Activated T-helper 2 cell treated with anti-CD3 and anti-CD28 coated beads, Interferon-gamma antibody, Interleukin-2, Interleukin-4, amounts not matched to agents 10 μg/mL and 5 μg/mL and 100 μg/mL, durations not matched to agents 14 hours and 24 hours and 36 hours (primary cell): ENCODE data around the gene APPL2. TPM values are rescaled to one million over a fixed set of nuclear protein-coding genes. Genes with fewer than 3 reads are reported as not detected.
"Not testable (repeated sequence)": the region's sequence is repeated elsewhere in the genome, so short reads cannot be mapped to it uniquely, and the experiment has no call there.

Source experiments
- DNase-seq: peaks from one replicate; pipeline ENCODE4 v3.0.0; 2021; ENCODE audit warnings: low spot score
- H3K27ac Mint-ChIP-seq: one replicate; pipeline ENCODE4 v1.8.0; 2021; ENCODE audit warnings: mixed read lengths
- H3K27me3 Mint-ChIP-seq: one replicate; pipeline ENCODE4 v1.8.0; 2021; ENCODE audit warnings: low read depth, mixed read lengths
- H3K36me3 Mint-ChIP-seq: one replicate; pipeline ENCODE4 v1.8.0; 2021; ENCODE audit warnings: low read depth, mixed read lengths
- H3K4me1 Mint-ChIP-seq: one replicate; pipeline ENCODE4 v1.8.0; 2021; ENCODE audit warnings: low read depth, mixed read lengths
- H3K4me3 Mint-ChIP-seq: one replicate; pipeline ENCODE4 v1.8.0; 2021; ENCODE audit warnings: low read depth, mild to moderate bottlenecking, moderate library complexity, mixed read lengths
- H3K9me3 Mint-ChIP-seq: one replicate; pipeline ENCODE4 v1.8.0; 2021; ENCODE audit warnings: mixed read lengths
- intact Hi-C: fragments of 100-400 bp; cut with micrococcal nuclease; formaldehyde crosslinking; loops from one replicate; pipeline ENCODE4 v1.15.1; 2023
- total RNA-seq: library from RNA; stranded (reverse); gene quantifications from 2 replicates; pipeline ENCODE4 v1.2.3, GENCODE V29; 2022

APPL2 gene
- total RNA-seq, 1 donor from 2014 or later = 28.8 TPM

- Mint-ChIP-seq H3K4me1 (peaks cover 6% of the 10 kb centered on the region), H3K36me3 (peaks cover 12% of the 10 kb centered on the region)
- DNase-seq = no peak
These were observed 35.4 kb upstream of the APPL2 start for GRCh38 chr12:105271364-105271763.

GRCh38 chr12:105270671-105271255 is 34.8 kb upstream of the APPL2 start:
- Mint-ChIP-seq H3K27me3 (no peaks in the 10 kb centered on the region), H3K9me3 (no peaks in the 10 kb centered on the region), H3K4me1 (peaks cover 4% of the 10 kb centered on the region), H3K4me3 (no peak overlapping the region), H3K27ac (no peak overlapping the region), H3K36me3 (peaks cover 6% of the 10 kb centered on the region)
- intact Hi-C loops = no loop called here
- DNase-seq = no peak

More at GRCh38 chr12:105271364-105271763, 35.4 kb upstream of the APPL2 start:
- no peak overlapping the region for H3K27ac Mint-ChIP-seq
- no peaks in the 10 kb centered on the region for H3K27me3 Mint-ChIP-seq
- no peaks in the 10 kb centered on the region for H3K9me3 Mint-ChIP-seq
- intact Hi-C loops = no loop called here
- no peak overlapping the region for H3K4me3 Mint-ChIP-seq

GRCh38 chr12:105267711-105268110 is 31.7 kb upstream of the APPL2 start:
- Mint-ChIP-seq H3K27ac (no peak overlapping the region), H3K27me3 (no peaks in the 10 kb centered on the region), H3K4me1 (peaks cover 4% of the 10 kb centered on the region), H3K4me3 (no peak overlapping the region), H3K9me3 (no peaks in the 10 kb centered on the region), H3K36me3 (peaks cover 10% of the 10 kb centered on the region)
- intact Hi-C loops = no loop called here
- DNase-seq = no peak

GRCh38 chr12:105264771-105265170 is 28.8 kb upstream of the APPL2 start:
- no peak for DNase-seq
- Mint-ChIP-seq H3K27me3 (no peaks in the 10 kb centered on the region), H3K27ac (no peak overlapping the region), H3K9me3 (no peaks in the 10 kb centered on the region), H3K4me1 (no peaks in the 10 kb centered on the region), H3K36me3 (peaks cover 4% of the 10 kb centered on the region), H3K4me3 (no peak overlapping the region)
- intact Hi-C loops = no loop called here

GRCh38 chr12:105262461-105263184 is 26.6 kb upstream of the APPL2 start:
- Mint-ChIP-seq H3K27ac (no peak overlapping the region), H3K4me3 (no peak overlapping the region), H3K27me3 (no peaks in the 10 kb centered on the region), H3K4me1 (no peaks in the 10 kb centered on the region), H3K9me3 (no peaks in the 10 kb centered on the region), H3K36me3 (peaks cover 4% of the 10 kb centered on the region)
- intact Hi-C loops = no loop called here
- no peak for DNase-seq

- Mint-ChIP-seq H3K27me3 (no peaks in the 10 kb centered on the region), H3K4me1 (peaks cover 8% of the 10 kb centered on the region), H3K27ac (no peak overlapping the region), H3K36me3 (peaks cover 13% of the 10 kb centered on the region), H3K9me3 (peaks cover 4% of the 10 kb centered on the region), H3K4me3 (no peak overlapping the region)
- no peak for DNase-seq
- intact Hi-C loops = no loop called here
These were observed 25.0 kb upstream of the APPL2 start for GRCh38 chr12:105261010-105261409.

DNA sequence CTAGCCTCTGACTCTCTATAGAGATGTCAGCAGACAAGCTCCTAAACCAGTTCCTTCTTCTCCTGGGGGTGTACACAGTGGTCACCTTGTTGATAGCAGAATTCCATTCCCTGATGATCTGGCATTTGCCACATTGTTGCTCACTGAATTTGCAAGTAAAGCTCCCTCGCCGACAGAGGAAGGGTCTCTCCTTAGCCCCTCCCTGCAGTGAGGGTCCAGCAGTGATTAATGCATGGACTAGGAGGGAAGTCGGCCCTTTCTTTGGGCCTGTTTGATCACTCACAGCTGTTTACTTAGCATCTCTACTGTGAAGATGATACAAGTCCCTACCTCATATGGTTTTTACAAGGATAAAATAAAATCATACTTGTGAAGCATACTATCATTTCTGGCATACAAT is 23.3 kb upstream of the APPL2 start:
- Mint-ChIP-seq H3K4me1 (peaks cover 12% of the 10 kb centered on the region), H3K9me3 (peaks cover 4% of the 10 kb centered on the region), H3K4me3 (no peak overlapping the region), H3K27ac (no peak overlapping the region), H3K36me3 (peaks cover 16% of the 10 kb centered on the region), H3K27me3 (no peaks in the 10 kb centered on the region)
- no peak for DNase-seq
- intact Hi-C loops = no loop called here

DNA sequence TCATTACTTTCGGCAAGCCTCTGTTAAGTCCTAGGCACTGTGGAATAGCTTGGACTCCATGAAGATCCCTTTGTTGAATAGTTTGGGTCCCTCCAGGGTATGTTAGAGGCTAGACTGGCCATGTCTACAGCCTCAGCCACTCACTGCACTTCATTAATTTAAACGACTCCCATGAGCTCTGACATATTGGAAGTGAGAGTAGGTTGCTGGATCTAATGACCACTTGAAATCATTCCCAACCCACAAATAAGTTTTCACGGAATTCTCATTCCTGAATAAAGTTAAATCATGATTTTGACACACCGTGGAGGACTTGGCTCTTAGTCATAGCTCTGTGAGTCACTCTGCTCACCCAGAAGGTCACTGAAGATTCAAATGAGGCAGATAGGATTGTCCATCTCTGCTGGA is 21.4 kb upstream of the APPL2 start:
- H3K36me3 Mint-ChIP-seq = peaks cover 15% of the 10 kb centered on the region
- peaks cover 15% of the 10 kb centered on the region for H3K4me1 Mint-ChIP-seq
- no peaks in the 10 kb centered on the region for H3K27me3 Mint-ChIP-seq
- H3K9me3 Mint-ChIP-seq = peaks cover 4% of the 10 kb centered on the region
- no peak for DNase-seq
- intact Hi-C loops = no loop called here
- H3K27ac Mint-ChIP-seq = no peak overlapping the region
- H3K4me3 Mint-ChIP-seq = no peak overlapping the region

GRCh38 chr12:105256921-105257320 is 20.9 kb upstream of the APPL2 start:
- intact Hi-C loops = no loop called here
- Mint-ChIP-seq H3K4me3 (no peak overlapping the region), H3K27ac (no peak overlapping the region), H3K27me3 (no peaks in the 10 kb centered on the region), H3K4me1 (peaks cover 15% of the 10 kb centered on the region), H3K36me3 (peaks cover 15% of the 10 kb centered on the region), H3K9me3 (peaks cover 4% of the 10 kb centered on the region)
- no peak for DNase-seq

DNA sequence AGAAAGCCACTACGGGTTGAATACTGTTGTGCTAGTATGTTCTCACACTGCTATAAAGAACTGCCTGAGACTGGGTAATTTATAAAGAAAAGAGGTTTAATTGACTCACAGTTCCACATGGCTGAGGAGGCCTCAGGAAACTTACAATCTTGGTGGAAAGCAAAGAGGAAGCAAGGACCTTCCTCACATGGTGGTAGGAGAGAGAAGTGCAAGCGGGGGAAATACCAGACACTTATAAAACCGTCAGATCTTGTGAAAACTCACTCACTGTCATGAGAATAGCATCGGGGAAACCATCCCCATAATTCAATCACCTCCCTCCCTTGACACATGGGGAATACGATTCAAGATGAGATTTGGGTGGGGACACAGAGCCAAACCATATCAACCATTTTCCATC is 20.5 kb upstream of the APPL2 start:
- H3K4me3 Mint-ChIP-seq, H3K27ac Mint-ChIP-seq, intact Hi-C loops, H3K27me3 Mint-ChIP-seq, H3K9me3 Mint-ChIP-seq, DNase-seq: not testable (repeated sequence)
- H3K36me3 Mint-ChIP-seq = peaks cover 15% of the 10 kb centered on the region
- H3K4me1 Mint-ChIP-seq = peaks cover 15% of the 10 kb centered on the region

- intact Hi-C loops = no loop called here
- Mint-ChIP-seq H3K4me3 (no peak overlapping the region), H3K4me1 (peaks cover 15% of the 10 kb centered on the region), H3K27me3 (no peaks in the 10 kb centered on the region), H3K9me3 (peaks cover 4% of the 10 kb centered on the region), H3K36me3 (peaks cover 15% of the 10 kb centered on the region), H3K27ac (peak overlapping the region; percentile 5)
- no peak for DNase-seq
These were observed 20.0 kb upstream of the APPL2 start for GRCh38 chr12:105256011-105256410.

- H3K9me3 Mint-ChIP-seq = peaks cover 4% of the 10 kb centered on the region
- no peaks in the 10 kb centered on the region for H3K27me3 Mint-ChIP-seq
- H3K4me1 Mint-ChIP-seq = peaks cover 15% of the 10 kb centered on the region
- H3K36me3 Mint-ChIP-seq = peaks cover 15% of the 10 kb centered on the region
- H3K4me3 Mint-ChIP-seq = no peak overlapping the region
- DNase-seq = no peak
- no peak overlapping the region for H3K27ac Mint-ChIP-seq
- intact Hi-C loops = no loop called here
These were observed 18.0 kb upstream of the APPL2 start for GRCh38 chr12:105253866-105254513.

- DNase-seq = no peak
- Mint-ChIP-seq H3K36me3 (peaks cover 15% of the 10 kb centered on the region), H3K27me3 (no peaks in the 10 kb centered on the region), H3K9me3 (peaks cover 4% of the 10 kb centered on the region), H3K27ac (no peak overlapping the region), H3K4me3 (no peak overlapping the region), H3K4me1 (peaks cover 15% of the 10 kb centered on the region)
- intact Hi-C loops = no loop called here
These were observed 16.9 kb upstream of the APPL2 start for GRCh38 chr12:105252901-105253300.
